Liver (tissue), 3 donors: ENCODE measurements around the gene MCM9.

Experiments
- JUND ChIP-seq, 2 donors: IDR thresholded peaks; 2 replicates each; pipeline ENCODE4 v1.6.1; 2016; ENCODE audit warnings: antibody characterized with exemption in 2 of 2
- NR2F2 ChIP-seq: IDR thresholded peaks from 2 replicates; pipeline ENCODE4 v1.6.1; 2016; ENCODE audit warnings: antibody characterized with exemption
- RAD21 ChIP-seq, 2 donors: IDR thresholded peaks; 2 replicates each; pipeline ENCODE4 v1.6.1; 2016; ENCODE audit warnings: antibody characterized with exemption in 2 of 2, mild to moderate bottlenecking in 2 of 2
- YY1 ChIP-seq: IDR thresholded peaks from 2 replicates; pipeline ENCODE4 v1.6.1; 2016; ENCODE audit warnings: antibody characterized with exemption, mild to moderate bottlenecking
- TF ChIP-seq, protein P1 (sequence below): IDR thresholded peaks from 2 replicates; pipeline ENCODE4 v1.6.1; 2016; ENCODE audit warnings: antibody characterized with exemption
- TF ChIP-seq, protein P2 (sequence below): IDR thresholded peaks from 2 replicates; pipeline ENCODE4 v1.6.1; 2016; ENCODE audit warnings: antibody characterized with exemption
- TF ChIP-seq, protein P3 (sequence below): fragments of 150-350 bp; IDR thresholded peaks from 2 replicates; pipeline ENCODE4 v1.5.1; 2017; ENCODE audit warnings: improper control_type of control experiment, low read depth, low read length; ENCODE audit not compliant: missing input control
- donor health status: healthy.
- donor health status: healthy.

DNA sequence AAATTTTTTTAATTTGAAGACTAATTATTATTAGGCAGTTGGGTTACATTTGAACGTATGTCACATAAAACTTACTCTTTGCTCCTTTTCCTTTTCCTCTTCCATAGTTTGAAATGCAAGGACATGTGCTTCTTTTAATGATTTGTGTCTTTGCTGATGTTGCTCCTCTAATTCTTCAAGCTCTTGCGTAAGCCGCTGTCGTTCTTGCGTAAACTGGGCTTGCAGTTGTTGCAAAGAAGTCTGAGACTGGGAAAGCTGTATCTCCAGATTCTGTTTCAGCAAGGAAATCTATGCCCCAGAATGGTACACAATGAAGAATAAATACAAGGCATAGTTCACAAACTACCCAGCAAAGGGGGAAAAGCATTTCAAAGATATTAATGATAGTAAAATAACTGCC is 45.1 kb upstream of the MCM9 start:
- TF ChIP-seq RAD21 (IDR thresholded peaks at IDR 0.05) (no peak), NR2F2 (no peak), YY1 (no peak), JUND (IDR thresholded peaks at IDR 0.05) (no peak)
- TF ChIP-seq, protein P1, sequence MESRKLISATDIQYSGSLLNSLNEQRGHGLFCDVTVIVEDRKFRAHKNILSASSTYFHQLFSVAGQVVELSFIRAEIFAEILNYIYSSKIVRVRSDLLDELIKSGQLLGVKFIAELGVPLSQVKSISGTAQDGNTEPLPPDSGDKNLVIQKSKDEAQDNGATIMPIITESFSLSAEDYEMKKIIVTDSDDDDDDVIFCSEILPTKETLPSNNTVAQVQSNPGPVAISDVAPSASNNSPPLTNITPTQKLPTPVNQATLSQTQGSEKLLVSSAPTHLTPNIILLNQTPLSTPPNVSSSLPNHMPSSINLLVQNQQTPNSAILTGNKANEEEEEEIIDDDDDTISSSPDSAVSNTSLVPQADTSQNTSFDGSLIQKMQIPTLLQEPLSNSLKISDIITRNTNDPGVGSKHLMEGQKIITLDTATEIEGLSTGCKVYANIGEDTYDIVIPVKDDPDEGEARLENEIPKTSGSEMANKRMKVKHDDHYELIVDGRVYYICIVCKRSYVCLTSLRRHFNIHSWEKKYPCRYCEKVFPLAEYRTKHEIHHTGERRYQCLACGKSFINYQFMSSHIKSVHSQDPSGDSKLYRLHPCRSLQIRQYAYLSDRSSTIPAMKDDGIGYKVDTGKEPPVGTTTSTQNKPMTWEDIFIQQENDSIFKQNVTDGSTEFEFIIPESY: no peak
- TF ChIP-seq, protein P2, sequence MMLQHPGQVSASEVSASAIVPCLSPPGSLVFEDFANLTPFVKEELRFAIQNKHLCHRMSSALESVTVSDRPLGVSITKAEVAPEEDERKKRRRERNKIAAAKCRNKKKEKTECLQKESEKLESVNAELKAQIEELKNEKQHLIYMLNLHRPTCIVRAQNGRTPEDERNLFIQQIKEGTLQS: no peak
- TF ChIP-seq, protein P3, sequence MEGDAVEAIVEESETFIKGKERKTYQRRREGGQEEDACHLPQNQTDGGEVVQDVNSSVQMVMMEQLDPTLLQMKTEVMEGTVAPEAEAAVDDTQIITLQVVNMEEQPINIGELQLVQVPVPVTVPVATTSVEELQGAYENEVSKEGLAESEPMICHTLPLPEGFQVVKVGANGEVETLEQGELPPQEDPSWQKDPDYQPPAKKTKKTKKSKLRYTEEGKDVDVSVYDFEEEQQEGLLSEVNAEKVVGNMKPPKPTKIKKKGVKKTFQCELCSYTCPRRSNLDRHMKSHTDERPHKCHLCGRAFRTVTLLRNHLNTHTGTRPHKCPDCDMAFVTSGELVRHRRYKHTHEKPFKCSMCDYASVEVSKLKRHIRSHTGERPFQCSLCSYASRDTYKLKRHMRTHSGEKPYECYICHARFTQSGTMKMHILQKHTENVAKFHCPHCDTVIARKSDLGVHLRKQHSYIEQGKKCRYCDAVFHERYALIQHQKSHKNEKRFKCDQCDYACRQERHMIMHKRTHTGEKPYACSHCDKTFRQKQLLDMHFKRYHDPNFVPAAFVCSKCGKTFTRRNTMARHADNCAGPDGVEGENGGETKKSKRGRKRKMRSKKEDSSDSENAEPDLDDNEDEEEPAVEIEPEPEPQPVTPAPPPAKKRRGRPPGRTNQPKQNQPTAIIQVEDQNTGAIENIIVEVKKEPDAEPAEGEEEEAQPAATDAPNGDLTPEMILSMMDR: no peak
